Esophagus squamous epithelium (tissue), 4 donors: Measurements from ENCODE around the gene PAX8.
A peak's percentile ranks its signal among the peaks of the same experiment; 100 is the strongest.

Experiments
- POLR2A ChIP-seq, 4 donors: fragments of 450-650 bp; IDR thresholded peaks; one replicate each; pipeline ENCODE4 v1.6.1; 2017; ENCODE audit warnings: antibody characterized with exemption in 4 of 4, mild to moderate bottlenecking in 4 of 4, moderate library complexity in 3 of 4
- TF ChIP-seq, protein P1 (sequence below), 6 experiments: fragments of 450-650 bp in 4 of 6; fragments of 200-600 bp in 2 of 6; sonication (generic) in 2 of 6; IDR thresholded peaks; one replicate each; pipeline ENCODE4 v1.5.1; 2016 to 2019; ENCODE audit warnings: antibody characterized with exemption in 6 of 6, mild to moderate bottlenecking in 4 of 6, moderate library complexity in 4 of 6

DNA sequence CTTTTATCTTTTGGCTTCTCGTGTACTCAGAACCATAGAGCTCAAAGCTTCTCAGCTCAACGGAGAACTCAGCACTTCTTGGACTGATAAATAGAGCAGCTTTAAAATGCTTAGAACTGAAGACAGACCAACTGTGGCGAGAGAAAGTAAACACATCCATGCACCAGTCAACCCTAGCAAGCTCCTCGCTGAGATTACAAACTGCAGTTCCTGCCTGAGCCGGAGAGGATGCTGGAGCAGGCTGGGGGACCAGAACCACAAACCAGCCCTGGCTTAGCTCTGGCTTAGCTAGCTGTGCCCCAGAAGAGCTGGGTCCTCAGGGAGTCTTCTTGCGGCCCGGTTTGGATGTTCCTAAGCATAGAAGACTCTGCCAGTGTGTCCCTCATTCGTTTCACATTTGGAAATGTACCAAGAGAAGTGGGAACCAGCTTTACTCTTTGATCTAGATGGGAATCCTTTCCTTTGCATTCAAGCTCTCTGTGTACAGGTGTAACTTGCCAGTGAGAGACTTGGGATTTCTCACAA is 5.6 kb downstream of the PAX8 start:
- TF ChIP-seq, protein P1, sequence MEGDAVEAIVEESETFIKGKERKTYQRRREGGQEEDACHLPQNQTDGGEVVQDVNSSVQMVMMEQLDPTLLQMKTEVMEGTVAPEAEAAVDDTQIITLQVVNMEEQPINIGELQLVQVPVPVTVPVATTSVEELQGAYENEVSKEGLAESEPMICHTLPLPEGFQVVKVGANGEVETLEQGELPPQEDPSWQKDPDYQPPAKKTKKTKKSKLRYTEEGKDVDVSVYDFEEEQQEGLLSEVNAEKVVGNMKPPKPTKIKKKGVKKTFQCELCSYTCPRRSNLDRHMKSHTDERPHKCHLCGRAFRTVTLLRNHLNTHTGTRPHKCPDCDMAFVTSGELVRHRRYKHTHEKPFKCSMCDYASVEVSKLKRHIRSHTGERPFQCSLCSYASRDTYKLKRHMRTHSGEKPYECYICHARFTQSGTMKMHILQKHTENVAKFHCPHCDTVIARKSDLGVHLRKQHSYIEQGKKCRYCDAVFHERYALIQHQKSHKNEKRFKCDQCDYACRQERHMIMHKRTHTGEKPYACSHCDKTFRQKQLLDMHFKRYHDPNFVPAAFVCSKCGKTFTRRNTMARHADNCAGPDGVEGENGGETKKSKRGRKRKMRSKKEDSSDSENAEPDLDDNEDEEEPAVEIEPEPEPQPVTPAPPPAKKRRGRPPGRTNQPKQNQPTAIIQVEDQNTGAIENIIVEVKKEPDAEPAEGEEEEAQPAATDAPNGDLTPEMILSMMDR (IDR thresholded peaks at IDR 0.05): peak in 1 of 6 experiments; percentile 16
- no peak for TF ChIP-seq POLR2A (IDR thresholded peaks at IDR 0.05)
